OCI-LY7 (cell line): Measurements from ENCODE around the gene HNRNPAB. TPM values are rescaled to one million over a fixed set of nuclear protein-coding genes. Genes with fewer than 3 reads are reported as not detected.
A peak's percentile ranks its signal among the peaks of the same experiment; 100 is the strongest.

Experiments
- BruUV-seq: library from RNA; stranded (reverse); fragments of 400-500 nt; replicated peaks from 2 replicates; lab custom pipeline; 2021; lab: Mats Ljungman, UMichigan
- CTCF ChIA-PET: fragments of 300-600 bp; sonication (Branson Sonifier 250); formaldehyde crosslinking; loops from one replicate; lab custom pipeline; 2022; ENCODE audit warnings: antibody characterized with exemption; ENCODE audit not compliant: unreplicated experiment; lab: Charles Lee
- POLR2A ChIA-PET: fragments of 300-600 bp; sonication (Branson Sonifier 250); formaldehyde crosslinking; loops from one replicate; lab custom pipeline; 2022; ENCODE audit warnings: antibody characterized with exemption; lab: Charles Lee
- DNase-seq: peaks from one replicate; pipeline ENCODE4 v3.0.0-alpha.2; 2015; ENCODE audit warnings: low spot score
- H2AFZ ChIP-seq: fragments of 200-600 bp; sonication (generic), shearing (Covaris generic); 2 replicates; pipeline ENCODE4 v1.6.1; 2014; ENCODE audit warnings: mild to moderate bottlenecking, antibody characterized with exemption, low read length, moderate library complexity
- H3K27ac ChIP-seq: fragments of 200-600 bp; sonication (generic); 2 replicates; pipeline ENCODE4 v1.5.1; 2014; ENCODE audit warnings: mixed run types, low read depth, mild to moderate bottlenecking, moderate library complexity, low read length, inconsistent platforms; ENCODE audit not compliant: poor library complexity, severe bottlenecking
- H3K36me3 ChIP-seq: fragments of 200-600 bp; sonication (generic); 2 replicates; pipeline ENCODE4 v1.6.1; 2014; ENCODE audit warnings: mild to moderate bottlenecking, antibody characterized with exemption, low read length, moderate library complexity, mixed read lengths; ENCODE audit not compliant: insufficient read depth
- H3K4me1 ChIP-seq: fragments of 200-600 bp; sonication (generic); 2 replicates; pipeline ENCODE4 v1.5.1; 2014; ENCODE audit warnings: mild to moderate bottlenecking, low read length; ENCODE audit not compliant: insufficient read depth, poor library complexity, severe bottlenecking
- H3K4me2 ChIP-seq: fragments of 200-600 bp; sonication (generic); 2 replicates; pipeline ENCODE4 v1.6.1; 2014; ENCODE audit warnings: mild to moderate bottlenecking, low read length
- H3K4me3 ChIP-seq: fragments of 200-600 bp; sonication (generic); 2 replicates; pipeline ENCODE4 v1.5.1; 2014; ENCODE audit warnings: mild to moderate bottlenecking, low read depth, low read length; ENCODE audit not compliant: poor library complexity, severe bottlenecking
- H3K79me2 ChIP-seq: fragments of 200-600 bp; sonication (generic); 2 replicates; pipeline ENCODE4 v1.6.1; 2016; ENCODE audit warnings: low read depth, mild to moderate bottlenecking, low read length, moderate library complexity, mixed read lengths; ENCODE audit not compliant: insufficient read depth
- H3K9me2 ChIP-seq: fragments of 200-600 bp; sonication (generic); 2 replicates; pipeline ENCODE4 v1.6.1; 2016; ENCODE audit warnings: mild to moderate bottlenecking, low read length, mixed read lengths; ENCODE audit not compliant: insufficient read depth
- H3K9me3 ChIP-seq: fragments of 200-600 bp; sonication (generic); 2 replicates; pipeline ENCODE4 v1.6.1; 2014; ENCODE audit warnings: mild to moderate bottlenecking, mixed run types, low read length, mixed read lengths
- H4K20me1 ChIP-seq: fragments of 200-600 bp; sonication (generic); 2 replicates; pipeline ENCODE4 v1.6.1; 2014; ENCODE audit warnings: mild to moderate bottlenecking, antibody characterized with exemption, low read length, moderate library complexity, mixed read lengths; ENCODE audit not compliant: insufficient read depth
- EZH2phosphoT487 ChIP-seq: fragments of 200-600 bp; sonication (generic); IDR thresholded peaks from 2 replicates; pipeline ENCODE4 v1.6.1; 2018; ENCODE audit warnings: low read depth, borderline replicate concordance, mild to moderate bottlenecking, mixed run types, antibody characterized with exemption, low read length, moderate library complexity, mixed read lengths
- intact Hi-C: fragments of 100-400 bp; cut with micrococcal nuclease; formaldehyde crosslinking; loops from one replicate; pipeline ENCODE4 v1.10.0; 2022; ENCODE audit not compliant: unreplicated experiment
- total RNA-seq, 2 experiments: library from RNA; depleted of rRNA in 1 of 2; stranded (reverse); fragments of >200 nt in 1 of 2; shearing (Covaris generic) in 1 of 2; gene quantifications; 2 replicates each; pipeline ENCODE4 v1.2.3, GENCODE V29; 2014 to 2022
- TF ChIP-seq, protein P1 (sequence below): fragments of 200-600 bp; sonication (generic); conservative IDR thresholded peaks from 2 replicates; pipeline ENCODE4 v1.5.1; 2014; ENCODE audit warnings: mild to moderate bottlenecking, antibody characterized with exemption, low read length, moderate library complexity, mixed read lengths

HNRNPAB gene
- total RNA-seq, 2 experiments from 2014 or later: 146 to 350 TPM

DNA sequence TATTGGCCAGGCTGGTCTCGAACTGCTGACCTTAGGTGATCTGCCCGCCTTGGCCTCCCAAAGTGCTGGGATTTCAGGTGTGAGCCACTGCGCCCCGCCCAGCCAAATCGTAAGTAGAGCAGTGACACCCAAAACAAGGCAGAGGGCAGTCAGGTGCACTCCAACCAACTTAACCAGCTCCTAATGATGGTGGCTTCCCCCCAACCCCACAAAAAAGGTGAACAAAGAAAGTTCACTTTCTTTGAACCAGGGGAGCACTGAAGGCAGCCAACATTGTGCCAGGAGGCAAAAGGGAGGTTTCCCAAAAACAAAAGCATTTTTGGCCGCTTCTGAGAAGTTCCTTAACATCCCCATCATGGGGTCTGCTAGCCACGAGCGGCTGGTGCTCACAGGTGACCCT is 26.8 kb upstream of the HNRNPAB start:
- BruUV-seq: no TSS peak
- no peaks in the 10 kb centered on the region for H3K9me2 ChIP-seq
- H3K4me2 ChIP-seq: no peak overlapping the region
- no peak overlapping the region for H3K4me3 ChIP-seq
- no peak for DNase-seq
- CTCF ChIA-PET: interaction anchor here (0.6 to 1.0 kb wide), 2 partner anchors 25 to 102 kb away, joined by 3 read pairs; no protein-coding TSS in a partner anchor
- no peak overlapping the region for H3K27ac ChIP-seq
- H2AFZ ChIP-seq: no peak overlapping the region
- no peak for TF ChIP-seq EZH2phosphoT487
- TF ChIP-seq, protein P1, sequence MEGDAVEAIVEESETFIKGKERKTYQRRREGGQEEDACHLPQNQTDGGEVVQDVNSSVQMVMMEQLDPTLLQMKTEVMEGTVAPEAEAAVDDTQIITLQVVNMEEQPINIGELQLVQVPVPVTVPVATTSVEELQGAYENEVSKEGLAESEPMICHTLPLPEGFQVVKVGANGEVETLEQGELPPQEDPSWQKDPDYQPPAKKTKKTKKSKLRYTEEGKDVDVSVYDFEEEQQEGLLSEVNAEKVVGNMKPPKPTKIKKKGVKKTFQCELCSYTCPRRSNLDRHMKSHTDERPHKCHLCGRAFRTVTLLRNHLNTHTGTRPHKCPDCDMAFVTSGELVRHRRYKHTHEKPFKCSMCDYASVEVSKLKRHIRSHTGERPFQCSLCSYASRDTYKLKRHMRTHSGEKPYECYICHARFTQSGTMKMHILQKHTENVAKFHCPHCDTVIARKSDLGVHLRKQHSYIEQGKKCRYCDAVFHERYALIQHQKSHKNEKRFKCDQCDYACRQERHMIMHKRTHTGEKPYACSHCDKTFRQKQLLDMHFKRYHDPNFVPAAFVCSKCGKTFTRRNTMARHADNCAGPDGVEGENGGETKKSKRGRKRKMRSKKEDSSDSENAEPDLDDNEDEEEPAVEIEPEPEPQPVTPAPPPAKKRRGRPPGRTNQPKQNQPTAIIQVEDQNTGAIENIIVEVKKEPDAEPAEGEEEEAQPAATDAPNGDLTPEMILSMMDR: peak; percentile 40; the same call in 1 of the 2 replicates
- H3K9me3 ChIP-seq: peaks cover 4% of the 10 kb centered on the region; the same call in 1 of the 2 replicates
- POLR2A ChIA-PET: no interaction called here
- intact Hi-C loops: no loop called here
- H3K79me2 ChIP-seq: no peaks in the 10 kb centered on the region
- no peaks in the 10 kb centered on the region for H4K20me1 ChIP-seq
- no peaks in the 10 kb centered on the region for H3K36me3 ChIP-seq
- H3K4me1 ChIP-seq: peaks cover 9% of the 10 kb centered on the region

DNA sequence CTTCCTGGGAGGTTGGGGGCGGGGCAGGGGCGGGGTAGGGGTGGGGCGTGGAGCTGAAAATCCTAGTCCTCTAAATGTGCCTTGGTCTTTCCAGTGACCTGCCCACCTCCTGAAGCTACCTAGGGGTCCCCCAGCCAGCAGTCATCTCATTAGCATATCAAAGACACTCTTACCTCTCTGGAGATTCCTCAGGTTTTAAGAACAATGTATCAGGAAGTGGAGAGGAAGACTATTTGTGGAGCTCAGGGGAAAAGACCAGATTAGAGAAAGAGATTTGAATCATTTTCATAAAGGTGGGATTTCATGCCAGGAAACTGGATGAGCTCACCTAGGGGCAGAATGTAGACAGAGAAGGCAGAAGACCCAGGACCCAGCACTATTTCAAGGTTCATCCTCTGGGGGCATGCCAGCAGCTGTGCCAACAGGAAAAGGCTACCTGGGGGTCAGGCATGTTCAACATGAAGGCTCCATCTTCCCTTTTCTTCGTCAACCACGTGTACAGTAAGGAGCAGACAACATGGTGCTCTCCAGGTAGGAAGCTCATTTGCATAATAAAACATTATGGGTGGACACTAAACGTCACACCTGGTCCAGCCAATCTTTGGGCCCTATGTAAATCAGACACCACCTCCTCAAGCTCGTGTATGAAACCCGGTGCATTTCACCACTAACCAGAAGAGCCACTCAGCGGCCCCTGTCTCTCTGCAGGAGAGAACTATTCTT is 24.0 kb upstream of the HNRNPAB start:
- H3K4me3 ChIP-seq: no peak overlapping the region
- no peaks in the 10 kb centered on the region for H4K20me1 ChIP-seq
- ChIA-PET CTCF (no interaction called here), POLR2A (no interaction called here)
- H3K9me2 ChIP-seq: no peaks in the 10 kb centered on the region
- no TSS peak for BruUV-seq
- no peak overlapping the region for H2AFZ ChIP-seq
- H3K79me2 ChIP-seq: no peaks in the 10 kb centered on the region
- peaks cover 4% of the 10 kb centered on the region; the same call in 1 of the 2 replicates for H3K9me3 ChIP-seq
- no peaks in the 10 kb centered on the region for H3K36me3 ChIP-seq
- TF ChIP-seq, protein P1: no peak
- TF ChIP-seq EZH2phosphoT487: no peak
- DNase-seq: no peak
- peaks cover 9% of the 10 kb centered on the region for H3K4me1 ChIP-seq
- no peak overlapping the region for H3K4me2 ChIP-seq
- no peak overlapping the region for H3K27ac ChIP-seq
- intact Hi-C loops: no loop called here
